Urinary bladder (tissue), 4 donors: ENCODE data around the gene PEPD. TPM values are rescaled to one million over a fixed set of nuclear protein-coding genes. Genes with fewer than 3 reads are reported as not detected.

Experiments
- DNase-seq: peaks from one replicate; pipeline ENCODE4 v3.0.0-alpha.2; 2015; ENCODE audit errors: extremely low spot score
- H3K27ac ChIP-seq: one replicate; pipeline ENCODE4 v1.5.1; 2013; ENCODE audit warnings: low read depth, mild to moderate bottlenecking, moderate library complexity
- H3K36me3 ChIP-seq: one replicate; pipeline ENCODE4 v1.6.1; 2013; ENCODE audit warnings: mild to moderate bottlenecking, moderate library complexity; ENCODE audit not compliant: insufficient read depth
- H3K4me1 ChIP-seq: one replicate; pipeline ENCODE4 v1.6.1; 2013; ENCODE audit warnings: mild to moderate bottlenecking, moderate library complexity; ENCODE audit not compliant: insufficient read depth
- H3K4me3 ChIP-seq: one replicate; pipeline ENCODE4 v1.5.1; 2013; ENCODE audit warnings: low read depth, low read length
- WGBS: extraction: QIAGEN DNeasy Blood & Tissue Kit; methylation state at CpG from one replicate; pipeline ENCODE4 v1.1.7; 2013; 5-methylcytosine and 5-hydroxymethylcytosine counted together
- polyA plus RNA-seq: library from polyadenylated mRNA; stranded (reverse); fragments of 200-250 nt; gene quantifications from one replicate; pipeline ENCODE4 v1.2.3, GENCODE V29; 2013
- total RNA-seq: library from RNA; depleted of rRNA; stranded (reverse); fragments of >200 nt; gene quantifications from one replicate; pipeline ENCODE4 v1.2.3, GENCODE V29; 2014
- donor health status: healthy with polysubstance abuse.
- donor health status: healthy.

PEPD gene
- total and polyA plus RNA-seq, 2 donors = 24.2 to 85.0 TPM

GRCh38 chr19:33434069-33434885 is 87.3 kb downstream of the PEPD start:
- Histone ChIP-seq H3K4me3 (no peak overlapping the region), H3K36me3 (no peaks in the 10 kb centered on the region), H3K4me1 (no peaks in the 10 kb centered on the region), H3K27ac (no peak overlapping the region)
- DNase-seq = no peak
- 87% methylated on average over 22 of the region's 22 CpGs for WGBS

DNA sequence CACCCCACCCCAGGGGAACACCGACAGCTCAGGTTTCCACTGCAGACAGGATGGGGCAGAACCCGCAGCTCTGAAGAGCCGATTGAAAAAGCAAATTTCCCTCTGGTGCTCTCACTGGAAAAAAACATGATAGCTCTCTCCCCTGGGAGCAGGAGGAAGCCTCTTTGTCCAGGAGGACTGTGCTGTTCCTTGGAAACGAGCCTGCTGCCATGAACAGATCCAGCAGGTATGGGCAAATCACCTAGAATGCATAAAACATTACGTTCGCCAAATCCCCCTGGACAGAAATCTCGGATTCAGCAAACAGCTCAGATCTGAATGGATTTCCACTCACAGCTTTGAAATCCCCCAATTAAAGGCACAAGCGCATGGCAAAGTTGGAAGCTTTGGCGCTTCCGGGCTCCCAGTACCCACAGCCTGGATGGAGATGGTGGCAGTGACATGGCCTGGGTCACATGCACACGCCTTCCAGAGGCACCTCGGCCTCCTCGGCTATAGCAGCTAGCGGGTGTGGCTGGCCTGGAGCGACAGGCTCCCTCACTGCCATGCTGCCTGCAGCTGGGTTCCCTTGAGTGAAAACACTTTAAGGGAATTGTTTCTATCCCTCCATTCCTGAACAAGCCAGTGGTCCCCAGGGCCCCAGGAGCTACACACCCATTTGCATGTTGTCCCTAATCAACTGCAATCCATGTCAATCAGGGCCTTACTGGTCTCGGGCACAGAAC is 89.0 kb downstream of the PEPD start:
- no peaks in the 10 kb centered on the region for H3K36me3 ChIP-seq
- no peaks in the 10 kb centered on the region for H3K4me1 ChIP-seq
- WGBS = 69% methylated on average over 16 of the region's 16 CpGs
- no peak overlapping the region for H3K4me3 ChIP-seq
- no peak for DNase-seq
- no peak overlapping the region for H3K27ac ChIP-seq

- no peak overlapping the region for H3K27ac ChIP-seq
- no peak for DNase-seq
- WGBS = 33% methylated on average over 5 of the region's 5 CpGs
- H3K36me3 ChIP-seq = no peaks in the 10 kb centered on the region
- H3K4me3 ChIP-seq = no peak overlapping the region
- no peaks in the 10 kb centered on the region for H3K4me1 ChIP-seq
These were observed 89.6 kb downstream of the PEPD start for GRCh38 chr19:33432015-33432414.

- Histone ChIP-seq H3K4me3 (no peak overlapping the region), H3K27ac (no peak overlapping the region), H3K4me1 (no peaks in the 10 kb centered on the region), H3K36me3 (no peaks in the 10 kb centered on the region)
- 32% methylated on average over 13 of the region's 13 CpGs for WGBS
- DNase-seq = no peak
These were observed 90.8 kb downstream of the PEPD start for GRCh38 chr19:33430674-33431277.

- Histone ChIP-seq H3K4me3 (no peak overlapping the region), H3K27ac (no peak overlapping the region), H3K36me3 (no peaks in the 10 kb centered on the region), H3K4me1 (no peaks in the 10 kb centered on the region)
- WGBS = 60% methylated on average over 17 of the region's 17 CpGs
- no peak for DNase-seq
These were observed 91.5 kb downstream of the PEPD start for GRCh38 chr19:33429891-33430673.

GRCh38 chr19:33428627-33429125 is 92.9 kb downstream of the PEPD start:
- DNase-seq = no peak
- no peak overlapping the region for H3K4me3 ChIP-seq
- 94% methylated on average over 5 of the region's 5 CpGs for WGBS
- no peak overlapping the region for H3K27ac ChIP-seq
- no peaks in the 10 kb centered on the region for H3K4me1 ChIP-seq
- H3K36me3 ChIP-seq = no peaks in the 10 kb centered on the region

DNA sequence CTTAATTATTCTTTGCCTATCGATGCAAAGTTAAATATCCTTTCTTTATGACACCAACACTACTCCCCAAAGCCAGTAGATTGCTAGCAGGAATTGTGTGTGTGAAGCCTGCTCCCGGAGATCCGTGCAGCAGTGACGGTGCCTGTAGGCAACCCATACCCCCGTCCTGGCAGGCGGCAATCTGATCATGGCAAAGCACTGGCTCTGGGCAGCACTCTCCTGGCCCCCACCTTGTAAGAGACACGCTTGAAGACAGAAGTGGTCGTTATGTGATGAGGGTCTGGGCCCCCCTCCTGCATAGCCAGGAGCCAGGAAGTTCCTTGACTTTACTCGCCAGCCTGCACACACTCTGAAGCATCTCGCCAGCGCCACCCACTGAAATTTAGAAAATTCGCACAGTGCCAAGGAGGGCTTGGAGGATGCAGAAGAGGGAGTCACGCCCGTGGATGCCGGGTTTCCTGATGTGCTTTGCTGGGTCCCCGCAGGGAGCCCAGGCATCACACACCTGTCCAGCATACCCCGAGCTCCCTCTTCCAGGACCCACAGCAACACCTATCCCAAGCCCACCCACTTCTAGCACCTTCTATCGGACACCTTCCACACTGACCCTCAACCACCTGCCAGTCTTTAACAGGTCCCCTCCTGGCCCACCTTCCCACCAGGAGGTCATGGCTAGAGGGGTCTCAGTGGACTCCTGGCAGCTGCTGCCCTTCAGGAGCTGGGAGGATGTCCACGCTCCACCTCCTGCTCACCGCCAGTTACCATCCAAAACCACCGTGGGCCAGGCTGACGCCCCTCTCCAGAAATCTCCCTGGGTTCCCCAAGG is 93.6 kb downstream of the PEPD start:
- WGBS = 91% methylated on average over 22 of the region's 22 CpGs
- Histone ChIP-seq H3K4me3 (no peak overlapping the region), H3K36me3 (no peaks in the 10 kb centered on the region), H3K4me1 (no peaks in the 10 kb centered on the region), H3K27ac (no peak overlapping the region)
- no peak for DNase-seq

DNA sequence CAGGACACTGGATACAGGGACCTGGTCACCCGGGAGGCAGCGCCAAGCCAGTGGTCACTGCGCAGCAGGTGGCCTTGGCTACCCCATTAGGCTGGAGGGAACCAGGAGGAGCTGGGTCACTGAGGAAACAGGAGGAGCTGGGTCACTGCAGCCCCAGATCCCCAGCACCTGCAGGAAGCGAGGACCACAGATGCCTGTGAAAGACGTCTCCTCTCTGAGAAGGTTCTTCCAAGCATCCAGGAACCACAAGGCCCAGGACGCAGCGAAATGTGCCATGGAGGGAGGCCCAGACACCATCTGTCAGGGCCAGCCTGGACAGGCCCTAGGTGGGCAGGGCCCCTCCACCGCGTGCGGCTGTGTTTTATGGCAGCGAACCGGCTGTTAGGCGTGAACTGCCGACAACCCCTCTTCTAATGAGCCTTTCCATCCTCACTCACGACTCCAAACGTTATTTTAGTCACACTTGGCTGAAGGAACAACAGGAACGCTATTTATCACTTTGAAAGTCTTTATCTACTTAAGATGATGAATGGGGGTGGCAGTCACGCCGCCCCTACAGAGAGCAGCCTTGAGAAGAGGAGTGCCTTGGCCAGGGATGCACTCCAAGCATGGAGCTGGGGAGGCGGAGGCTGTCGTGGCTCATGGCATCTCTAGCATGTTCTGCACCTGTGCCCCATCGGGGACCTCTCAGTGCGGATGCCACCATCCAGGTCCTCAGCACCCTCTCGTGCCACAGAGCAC is 94.8 kb downstream of the PEPD start:
- no peaks in the 10 kb centered on the region for H3K4me1 ChIP-seq
- no peak overlapping the region for H3K4me3 ChIP-seq
- DNase-seq = no peak
- no peaks in the 10 kb centered on the region for H3K36me3 ChIP-seq
- H3K27ac ChIP-seq = no peak overlapping the region
- WGBS = 77% methylated on average over 24 of the region's 24 CpGs

DNA sequence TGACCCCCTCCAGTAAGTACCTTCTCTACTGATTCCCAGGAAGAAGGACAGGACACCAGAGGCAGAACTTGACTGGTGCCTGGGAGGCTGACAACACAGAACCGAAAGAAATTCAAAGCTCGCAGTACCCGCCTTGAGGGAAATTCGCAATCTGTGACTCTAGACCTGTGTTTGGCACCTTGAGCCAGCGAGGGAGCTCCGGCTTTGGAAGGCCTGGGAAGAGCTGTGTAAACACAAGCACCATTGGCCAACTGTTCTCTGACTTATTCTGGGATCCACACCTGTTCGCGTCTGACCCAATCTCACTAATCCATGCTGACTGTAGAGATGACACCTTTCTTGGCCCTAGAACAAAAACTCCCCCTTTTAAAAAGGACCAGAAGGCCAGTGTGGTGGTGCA is 97.4 kb downstream of the PEPD start:
- Histone ChIP-seq H3K4me1 (no peaks in the 10 kb centered on the region), H3K27ac (no peak overlapping the region), H3K36me3 (no peaks in the 10 kb centered on the region), H3K4me3 (no peak overlapping the region)
- DNase-seq = no peak
- WGBS = 89% methylated on average over 8 of the region's 8 CpGs

GRCh38 chr19:33422369-33423180 is 99.0 kb downstream of the PEPD start:
- 95% methylated on average over 3 of the region's 3 CpGs for WGBS
- Histone ChIP-seq H3K4me3 (no peak overlapping the region), H3K4me1 (no peaks in the 10 kb centered on the region), H3K36me3 (no peaks in the 10 kb centered on the region), H3K27ac (no peak overlapping the region)
- no peak for DNase-seq

- H3K27ac ChIP-seq = no peak overlapping the region
- 92% methylated on average over 7 of the region's 7 CpGs for WGBS
These were observed 100.2 kb downstream of the PEPD start for GRCh38 chr19:33421368-33421767.

More at GRCh38 chr19:33421368-33421767, 100.2 kb downstream of the PEPD start:
- peaks cover 2% of the 10 kb centered on the region for H3K4me1 ChIP-seq
- no peaks in the 10 kb centered on the region for H3K36me3 ChIP-seq
- H3K4me3 ChIP-seq = no peak overlapping the region
- DNase-seq = no peak
